Measurements from ENCODE around the gene TACR2.
A peak's percentile ranks its signal among the peaks of the same experiment; 100 is the strongest.

Gene TACR2

GRCh38 chr10:69416695-69417094 is at the start of gene TACR2:
TACR2 (minus strand) TSS chr10:69416918; CDS start chr10:69416323, 595 bp downstream.
- no peak for DNase-seq

- no peak for DNase-seq
Measured at GRCh38 chr10:69466158-69466490, 49.4 kb upstream of the TACR2 start.

GRCh38 chr10:69465457-69466157 is 48.9 kb upstream of the TACR2 start:
- no peak for DNase-seq

GRCh38 chr10:69464801-69465401 is 48.2 kb upstream of the TACR2 start:
- no peak for DNase-seq

- no peak for DNase-seq
Measured at GRCh38 chr10:69464401-69464800, 47.7 kb upstream of the TACR2 start.

- DNase-seq: no peak
Measured at GRCh38 chr10:69463886-69464285, 47.2 kb upstream of the TACR2 start.

GRCh38 chr10:69461243-69462025 is 44.7 kb upstream of the TACR2 start:
- no peak for DNase-seq

- no peak for DNase-seq
Measured at GRCh38 chr10:69460576-69461242, 44.0 kb upstream of the TACR2 start.

GRCh38 chr10:69459893-69460575 is 43.3 kb upstream of the TACR2 start:
- DNase-seq: no peak

GRCh38 chr10:69459101-69459790 is 42.5 kb upstream of the TACR2 start:
- DNase-seq: no peak

- DNase-seq: no peak
Measured at GRCh38 chr10:69458430-69459100, 41.8 kb upstream of the TACR2 start.

GRCh38 chr10:69457771-69458237 is 41.1 kb upstream of the TACR2 start:
- no peak for DNase-seq

- DNase-seq: no peak
Measured at GRCh38 chr10:69456880-69457693, 40.4 kb upstream of the TACR2 start.

GRCh38 chr10:69455006-69455763 is 38.5 kb upstream of the TACR2 start:
- no peak for DNase-seq

- DNase-seq: no peak
Measured at GRCh38 chr10:69453795-69454194, 37.1 kb upstream of the TACR2 start.

GRCh38 chr10:69452676-69453415 is 36.1 kb upstream of the TACR2 start:
- DNase-seq: no peak

GRCh38 chr10:69451784-69452251 is 35.1 kb upstream of the TACR2 start:
- no peak for DNase-seq

- DNase-seq: peak; percentile 78
Measured at GRCh38 chr10:69451209-69451783, 34.6 kb upstream of the TACR2 start, which contains the start of gene TSPAN15. TSPAN15 (plus strand) TSS chr10:69451465; CDS start chr10:69451595, 130 bp downstream.
